SU-DHL-6 (cell line): ENCODE data around the gene ADAMTS12.

Experiments
- H2AFZ ChIP-seq: fragments of 200-600 bp; sonication (generic); 2 replicates; pipeline ENCODE4 v1.6.1; 2014; ENCODE audit warnings: low read depth, mild to moderate bottlenecking, moderate library complexity, mixed read lengths, antibody characterized with exemption, low read length; ENCODE audit not compliant: severe bottlenecking
- H3F3A ChIP-seq: fragments of 200-600 bp; shearing (Covaris generic); 2 replicates; pipeline ENCODE4 v1.6.0; 2016; ENCODE audit warnings: antibody characterized with exemption, mild to moderate bottlenecking; ENCODE audit not compliant: insufficient read depth
- H3K27ac ChIP-seq: fragments of 200-600 bp; sonication (generic); 2 replicates; pipeline ENCODE4 v1.5.1; 2016; ENCODE audit warnings: low read depth, mild to moderate bottlenecking, low read length, moderate library complexity, mixed read lengths
- H3K27me3 ChIP-seq: fragments of 200-600 bp; sonication (generic), shearing (Covaris generic); 2 replicates; pipeline ENCODE4 v1.6.0; 2014; ENCODE audit warnings: mild to moderate bottlenecking, low read length
- H3K36me3 ChIP-seq: fragments of 200-600 bp; sonication (generic); 2 replicates; pipeline ENCODE4 v1.6.1; 2014; ENCODE audit warnings: mild to moderate bottlenecking, low read length, mixed read lengths
- H3K4me2 ChIP-seq: fragments of 300-600, 200-600 bp; shearing (Covaris generic), sonication (generic); 2 replicates; pipeline ENCODE4 v1.6.0; 2014; ENCODE audit warnings: low read length, low read depth, mild to moderate bottlenecking; ENCODE audit not compliant: poor library complexity, severe bottlenecking
- H3K4me3 ChIP-seq: fragments of 200-600 bp; sonication (generic); 2 replicates; pipeline ENCODE4 v1.5.1; 2014; ENCODE audit warnings: antibody characterized with exemption, low read length, mild to moderate bottlenecking, mixed read lengths; ENCODE audit not compliant: insufficient read depth, poor library complexity, severe bottlenecking
- H3K79me2 ChIP-seq: fragments of 200-600 bp; sonication (generic); 2 replicates; pipeline ENCODE4 v1.6.1; 2014; ENCODE audit warnings: mild to moderate bottlenecking, low read length, moderate library complexity; ENCODE audit not compliant: insufficient read depth
- H3K9ac ChIP-seq: fragments of 200-600 bp; sonication (generic); 2 replicates; pipeline ENCODE4 v1.7.0; 2014; ENCODE audit warnings: mild to moderate bottlenecking, low read length
- H3K9me2 ChIP-seq: fragments of 200-600 bp; sonication (generic); replicated peaks from 2 replicates; pipeline ENCODE4 v1.6.1; 2014; ENCODE audit warnings: low read length; ENCODE audit not compliant: insufficient read depth
- H3K9me3 ChIP-seq: fragments of 200-600 bp; sonication (generic); 2 replicates; pipeline ENCODE4 v1.6.1; 2014; ENCODE audit warnings: low read length, mixed read lengths; ENCODE audit not compliant: insufficient read depth
- H4K20me1 ChIP-seq: fragments of 200-600 bp; sonication (generic); 2 replicates; pipeline ENCODE4 v1.6.1; 2014; ENCODE audit warnings: low read depth, mild to moderate bottlenecking, antibody characterized with exemption, low read length, moderate library complexity, mixed read lengths
- EZH2phosphoT487 ChIP-seq: fragments of 200-600 bp; sonication (generic), shearing (Covaris generic); conservative IDR thresholded peaks from 2 replicates; pipeline ENCODE4 v1.6.1; 2018; ENCODE audit warnings: mild to moderate bottlenecking, antibody characterized with exemption, low read length, moderate library complexity, mixed read lengths
- TF ChIP-seq, protein P1 (sequence below): fragments of 200-600 bp; sonication (generic); IDR thresholded peaks from one replicate; pipeline ENCODE4 v1.5.1; 2017; ENCODE audit warnings: antibody characterized with exemption, mild to moderate bottlenecking, low read length, moderate library complexity; ENCODE audit not compliant: insufficient read depth, poor library complexity, severe bottlenecking

Gene ADAMTS12

GRCh38 chr5:33679791-33680190 lies 212.0 kb downstream of the ADAMTS12 start:
- Histone ChIP-seq H3K4me3 (no peak overlapping the region), H3K9me2 (no peaks in the 10 kb centered on the region), H2AFZ (no peak overlapping the region), H3K9me3 (no peaks in the 10 kb centered on the region), H3K27me3 (no peaks in the 10 kb centered on the region), H3F3A (no peaks in the 10 kb centered on the region), H3K4me2 (no peak overlapping the region), H3K27ac (no peak overlapping the region), H3K36me3 (no peaks in the 10 kb centered on the region), H3K9ac (no peak overlapping the region), H4K20me1 (no peaks in the 10 kb centered on the region), H3K79me2 (no peaks in the 10 kb centered on the region)
- no peak for TF ChIP-seq EZH2phosphoT487
- TF ChIP-seq, protein P1, sequence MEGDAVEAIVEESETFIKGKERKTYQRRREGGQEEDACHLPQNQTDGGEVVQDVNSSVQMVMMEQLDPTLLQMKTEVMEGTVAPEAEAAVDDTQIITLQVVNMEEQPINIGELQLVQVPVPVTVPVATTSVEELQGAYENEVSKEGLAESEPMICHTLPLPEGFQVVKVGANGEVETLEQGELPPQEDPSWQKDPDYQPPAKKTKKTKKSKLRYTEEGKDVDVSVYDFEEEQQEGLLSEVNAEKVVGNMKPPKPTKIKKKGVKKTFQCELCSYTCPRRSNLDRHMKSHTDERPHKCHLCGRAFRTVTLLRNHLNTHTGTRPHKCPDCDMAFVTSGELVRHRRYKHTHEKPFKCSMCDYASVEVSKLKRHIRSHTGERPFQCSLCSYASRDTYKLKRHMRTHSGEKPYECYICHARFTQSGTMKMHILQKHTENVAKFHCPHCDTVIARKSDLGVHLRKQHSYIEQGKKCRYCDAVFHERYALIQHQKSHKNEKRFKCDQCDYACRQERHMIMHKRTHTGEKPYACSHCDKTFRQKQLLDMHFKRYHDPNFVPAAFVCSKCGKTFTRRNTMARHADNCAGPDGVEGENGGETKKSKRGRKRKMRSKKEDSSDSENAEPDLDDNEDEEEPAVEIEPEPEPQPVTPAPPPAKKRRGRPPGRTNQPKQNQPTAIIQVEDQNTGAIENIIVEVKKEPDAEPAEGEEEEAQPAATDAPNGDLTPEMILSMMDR, result no peak

DNA sequence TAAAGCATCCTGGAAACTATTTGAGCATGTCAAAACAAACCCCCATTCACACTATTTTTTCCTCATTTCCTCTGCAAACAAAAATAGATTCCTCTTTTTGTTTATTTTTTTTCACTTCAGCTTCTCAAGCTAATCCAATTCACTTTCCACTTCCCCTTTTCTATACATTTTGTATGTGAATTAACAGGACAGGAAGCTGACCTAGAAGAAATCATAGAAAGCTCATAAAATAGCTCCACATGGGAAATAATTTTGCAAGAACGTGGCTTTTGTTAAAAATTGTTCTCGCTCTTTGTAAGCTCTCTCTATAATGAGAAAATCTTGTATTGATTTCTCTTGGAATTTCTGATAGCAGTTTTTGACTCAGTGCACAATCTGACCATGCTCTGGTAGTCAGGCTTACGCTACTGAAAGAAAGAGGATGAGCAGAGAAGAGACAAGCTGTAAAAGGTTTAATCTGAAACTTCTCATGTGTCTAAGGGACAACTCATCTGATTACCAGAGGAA lies 215.8 kb downstream of the ADAMTS12 start:
- Histone ChIP-seq H3K9ac (no peak overlapping the region), H2AFZ (no peak overlapping the region), H3K27ac (no peak overlapping the region), H3K4me2 (no peak overlapping the region), H3K9me3 (no peaks in the 10 kb centered on the region), H3K36me3 (no peaks in the 10 kb centered on the region), H3K4me3 (no peak overlapping the region), H4K20me1 (no peaks in the 10 kb centered on the region), H3K79me2 (no peaks in the 10 kb centered on the region), H3K9me2 (no peaks in the 10 kb centered on the region), H3F3A (no peaks in the 10 kb centered on the region), H3K27me3 (no peaks in the 10 kb centered on the region)
- TF ChIP-seq EZH2phosphoT487, result no peak
- TF ChIP-seq, protein P1, result no peak

- H3K27me3 ChIP-seq, result no peaks in the 10 kb centered on the region
- no peak overlapping the region for H3K4me2 ChIP-seq
- H4K20me1 ChIP-seq, result no peaks in the 10 kb centered on the region
- no peak overlapping the region for H3K9ac ChIP-seq
- no peaks in the 10 kb centered on the region for H3K9me3 ChIP-seq
- no peak overlapping the region for H3K4me3 ChIP-seq
- no peak overlapping the region for H3K27ac ChIP-seq
- H2AFZ ChIP-seq, result no peak overlapping the region
- no peaks in the 10 kb centered on the region for H3K36me3 ChIP-seq
- no peak for TF ChIP-seq EZH2phosphoT487
- TF ChIP-seq, protein P1, result no peak
- no peaks in the 10 kb centered on the region for H3K79me2 ChIP-seq
- H3F3A ChIP-seq, result no peaks in the 10 kb centered on the region
- H3K9me2 ChIP-seq, result no peaks in the 10 kb centered on the region
Measured at GRCh38 chr5:33671700-33672291, 220.0 kb downstream of the ADAMTS12 start.
